Measurements from ENCODE around the gene ASB5. TPM values are rescaled to one million over a fixed set of nuclear protein-coding genes. Genes with fewer than 3 reads are reported as not detected.

ASB5 gene
- total and polyA plus RNA-seq, 9 of the 15 experiments (the other 6 are each of a cell fraction or from before 2014, with no cell fraction given) = not detected

- TF ChIP-seq ELF2 (CRISPR knock-in tag; IDR thresholded peaks at IDR 0.05) (peak; percentile 51; the same call in 1 of the 2 replicates), ZNF175 (CRISPR knock-in tag; IDR thresholded peaks at IDR 0.05; ENCODE audit: low read depth) (no peak), RFX7 (CRISPR knock-in tag; IDR thresholded peaks at IDR 0.05) (no peak), PCBP2 (IDR thresholded peaks at IDR 0.05; ENCODE audit: low read depth, low read length, poor library complexity, severe bottlenecking) (no peak), PHF8 (IDR thresholded peaks at IDR 0.05; ENCODE audit: borderline replicate concordance, low read length) (peak; percentile 61; the same call in 1 of the 2 replicates), HCFC1 (IDR thresholded peaks at IDR 0.05; ENCODE audit: low read depth, low read length) (peak; percentile 65), SIN3B (IDR thresholded peaks at IDR 0.05; ENCODE audit: low read depth) (no peak), RB1 (IDR thresholded peaks at IDR 0.05; ENCODE audit: low read depth) (no peak), MAX (CRISPR knock-in tag; IDR thresholded peaks at IDR 0.05) (0 out of 2 replicates have a peak, but pooled peaks have one; percentile 27), BMI1 (IDR thresholded peaks at IDR 0.05; ENCODE audit: low read length) (peak; percentile 79)
Observed at GRCh38 chr4:176195184-176195978, 73.6 kb downstream of the ASB5 start, which contains the start of gene SPATA4 (continued).

- H3K4me2 ChIP-seq (ENCODE audit: insufficient read depth, low read length) = no peak overlapping the region
- H3K36me3 ChIP-seq (ENCODE audit: control insufficient read depth, insufficient read depth, low read length) = no peaks in the 10 kb centered on the region
- no peak overlapping the region for H3K27ac ChIP-seq (ENCODE audit: extremely low read depth, low read depth, low read length)
- ATAC-seq = no peak
- H3K9ac ChIP-seq (ENCODE audit: insufficient read depth in 1 of 2, low read depth in 2 of 2, low read length in 2 of 2) = no peak overlapping the region
- no peak for FAIRE-seq
- H3K27me3 ChIP-seq (ENCODE audit: control insufficient read depth in 2 of 2, insufficient read depth in 2 of 2, low read length in 2 of 2) = peaks cover 5 to 12% of the 10 kb centered on the region in 2 experiments; a peak in 1 of 5 replicates
- no peak overlapping the region for H2AFZ ChIP-seq (ENCODE audit: low read depth, low read length)
- intact Hi-C loops (cut with micrococcal nuclease) = no loop called here
- CTCF ChIA-PET (ENCODE audit: low intra/inter-chr PET ratio) = no interaction called here
- POLR2A ChIA-PET = no interaction called here
- BruUV-seq (replicated peaks) = no TSS peak
- H3K4me1 ChIP-seq (replicated peaks in 1 of 2; ENCODE audit: control insufficient read depth in 2 of 2, insufficient read depth in 2 of 2, low read length in 2 of 2) = peaks cover 0 to 8% of the 10 kb centered on the region in 2 experiments; a peak in 2 of 5 replicates
- WGBS (ENCODE audit: insufficient coverage, low coverage, missing lambda C conversion rate) = 22% methylated on average over 3 of the region's 3 CpGs
- no peaks in the 10 kb centered on the region for H3K9me3 ChIP-seq (replicated peaks; ENCODE audit: control insufficient read depth, insufficient read depth, low read depth, low read length)
- H3K9me1 ChIP-seq (ENCODE audit: control insufficient read depth, insufficient read depth, low read length) = no peaks in the 10 kb centered on the region
- no peak overlapping the region for H3K4me3 ChIP-seq
- H3K79me2 ChIP-seq (ENCODE audit: control insufficient read depth, insufficient read depth, low read length) = no peaks in the 10 kb centered on the region
- DNase-seq (ENCODE audit: extremely low read depth in 1 of 4, low spot score in 3 of 4) = no peak
- H4K20me1 ChIP-seq (replicated peaks; ENCODE audit: control insufficient read depth, insufficient read depth, low read length) = no peaks in the 10 kb centered on the region
- in situ Hi-C loops (cut with MboI) = no loop called here
- TF ChIP-seq ILK (tag; IDR thresholded peaks at IDR 0.05; ENCODE audit: borderline replicate concordance, low read depth) (no peak), MYNN (IDR thresholded peaks at IDR 0.05) (no peak), MYNN (CRISPR knock-in tag; IDR thresholded peaks at IDR 0.05) (no peak), SAFB2 (IDR thresholded peaks at IDR 0.05; ENCODE audit: borderline replicate concordance, low read depth, low read length, severe bottlenecking) (no peak), TCF3 (CRISPR knock-in tag; IDR thresholded peaks at IDR 0.05) (no peak), CREB3L1 (IDR thresholded peaks at IDR 0.05; ENCODE audit: borderline replicate concordance, low read depth) (no peak), MED1 (CRISPR knock-in tag; IDR thresholded peaks at IDR 0.05; ENCODE audit: borderline replicate concordance) (no peak), CHD4 (IDR thresholded peaks at IDR 0.05; ENCODE audit: insufficient read depth, insufficient replicate concordance, low read depth, low read length, poor library complexity, severe bottlenecking) (no peak), NR0B1 (IDR thresholded peaks at IDR 0.05; ENCODE audit: partially characterized antibody) (no peak)
Observed at GRCh38 chr4:176193938-176194337, 75.1 kb downstream of the ASB5 start.
